Measurements from ENCODE around the gene CBLL2. TPM values are rescaled to one million over a fixed set of nuclear protein-coding genes. Genes with fewer than 3 reads are reported as not detected.

CBLL2 gene, protein sequence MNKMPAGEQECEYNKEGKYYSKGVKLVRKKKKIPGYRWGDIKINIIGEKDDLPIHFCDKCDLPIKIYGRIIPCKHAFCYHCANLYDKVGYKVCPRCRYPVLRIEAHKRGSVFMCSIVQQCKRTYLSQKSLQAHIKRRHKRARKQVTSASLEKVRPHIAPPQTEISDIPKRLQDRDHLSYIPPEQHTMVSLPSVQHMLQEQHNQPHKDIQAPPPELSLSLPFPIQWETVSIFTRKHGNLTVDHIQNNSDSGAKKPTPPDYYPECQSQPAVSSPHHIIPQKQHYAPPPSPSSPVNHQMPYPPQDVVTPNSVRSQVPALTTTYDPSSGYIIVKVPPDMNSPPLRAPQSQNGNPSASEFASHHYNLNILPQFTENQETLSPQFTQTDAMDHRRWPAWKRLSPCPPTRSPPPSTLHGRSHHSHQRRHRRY
- total RNA-seq, result not detected

- Histone ChIP-seq H3K36me3 (no peaks in the 10 kb centered on the region), H3K4me1 (no peaks in the 10 kb centered on the region), H3K9me3 (no peaks in the 10 kb centered on the region), H3K27ac (no peak within 1 kb of the TSS), H3K4me3 (no peak within 1 kb of the TSS), H3K27me3 (no peaks in the 10 kb centered on the region)
- DNase-seq (ENCODE audit: low spot score in 2 of 2), result no peak
- TF ChIP-seq EP300 (IDR thresholded peaks at IDR 0.05) (no peak), POLR2A (IDR thresholded peaks at IDR 0.05) (no peak), CTCF (IDR thresholded peaks at IDR 0.05) (no peak)
- 88 to 92% methylated on average over 13 of the region's 13 CpGs for WGBS, 2 donors
Observed at GRCh38 chrX:22272613-22273012, at the start of gene CBLL2. Gene CBLL2 (plus strand): TSS chrX:22272913. CDS start chrX:22272992, 79 bp downstream.

GRCh38 chrX:22234380-22234779 lies 38.3 kb upstream of the CBLL2 start:
- H3K36me3 ChIP-seq, result no peaks in the 10 kb centered on the region
- H3K27me3 ChIP-seq, result no peaks in the 10 kb centered on the region
- 66 to 71% methylated on average over 2 to 6 of the region's 6 CpGs for WGBS, 2 donors
- H3K9me3 ChIP-seq, result no peaks in the 10 kb centered on the region
- no peak overlapping the region for H3K27ac ChIP-seq
- no peaks in the 10 kb centered on the region for H3K4me1 ChIP-seq
- DNase-seq (ENCODE audit: low spot score in 2 of 2), result no peak
- no peak overlapping the region for H3K4me3 ChIP-seq
- no peak for TF ChIP-seq EP300 (IDR thresholded peaks at IDR 0.05)
- no peak for TF ChIP-seq CTCF (IDR thresholded peaks at IDR 0.05)
- no peak for TF ChIP-seq POLR2A (IDR thresholded peaks at IDR 0.05)

- DNase-seq (ENCODE audit: low spot score in 2 of 2), result no peak
- Histone ChIP-seq H3K36me3 (no peaks in the 10 kb centered on the region), H3K27me3 (no peaks in the 10 kb centered on the region), H3K4me3 (no peak overlapping the region), H3K9me3 (no peaks in the 10 kb centered on the region), H3K27ac (no peak overlapping the region), H3K4me1 (no peaks in the 10 kb centered on the region)
- no peak for TF ChIP-seq POLR2A (IDR thresholded peaks at IDR 0.05)
- no peak for TF ChIP-seq EP300 (IDR thresholded peaks at IDR 0.05)
- no peak for TF ChIP-seq CTCF (IDR thresholded peaks at IDR 0.05)
- 39 to 51% methylated on average over 2 of the region's 2 CpGs for WGBS, 2 donors
Observed at GRCh38 chrX:22237479-22237878, 35.2 kb upstream of the CBLL2 start.

GRCh38 chrX:22246620-22247019 lies 26.1 kb upstream of the CBLL2 start:
- H3K4me3 ChIP-seq, result no peak overlapping the region
- TF ChIP-seq POLR2A (IDR thresholded peaks at IDR 0.05) (no peak), CTCF (IDR thresholded peaks at IDR 0.05) (no peak), EP300 (IDR thresholded peaks at IDR 0.05) (no peak)
- H3K27ac ChIP-seq, result no peak overlapping the region
- no peaks in the 10 kb centered on the region for H3K9me3 ChIP-seq
- no peaks in the 10 kb centered on the region for H3K27me3 ChIP-seq
- 43 to 58% methylated on average over 2 of the region's 2 CpGs for WGBS, 2 donors
- no peak for DNase-seq (ENCODE audit: low spot score in 2 of 2)
- no peaks in the 10 kb centered on the region for H3K36me3 ChIP-seq
- no peaks in the 10 kb centered on the region for H3K4me1 ChIP-seq

DNA sequence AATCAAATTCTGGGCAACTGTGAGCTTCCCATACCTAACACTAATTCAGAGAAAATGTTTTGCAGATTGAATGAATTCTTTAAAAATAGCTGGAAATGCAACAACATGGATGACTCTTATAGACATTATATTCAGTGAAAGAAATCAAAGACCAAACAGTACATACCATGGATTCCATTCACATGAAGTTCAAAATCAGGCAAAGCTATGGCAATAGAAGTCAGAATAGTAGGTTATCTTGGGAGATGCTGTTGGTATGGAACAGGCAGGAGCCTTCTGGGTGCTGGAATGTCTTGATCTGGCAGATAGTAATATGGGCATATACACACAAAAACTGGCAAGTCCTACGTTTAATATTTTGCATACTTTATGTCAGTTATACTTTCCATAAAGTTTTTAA lies 25.5 kb upstream of the CBLL2 start:
- Histone ChIP-seq H3K27me3 (no peaks in the 10 kb centered on the region), H3K4me1 (no peaks in the 10 kb centered on the region), H3K9me3 (no peaks in the 10 kb centered on the region), H3K4me3 (no peak overlapping the region), H3K27ac (no peak overlapping the region), H3K36me3 (no peaks in the 10 kb centered on the region)
- DNase-seq (ENCODE audit: low spot score in 2 of 2), result no peak
- no peak for TF ChIP-seq EP300 (IDR thresholded peaks at IDR 0.05)
- no peak for TF ChIP-seq CTCF (IDR thresholded peaks at IDR 0.05)
- no peak for TF ChIP-seq POLR2A (IDR thresholded peaks at IDR 0.05)
- 31 to 56% methylated on average over 1 of the region's 1 CpG for WGBS, 2 donors

All from tibial nerve (tissue), 4 donors.